GM12873 (cell line): ENCODE measurements around the gene IL4I1.

ENCODE experiments used
- CTCF ChIP-seq: IDR thresholded peaks from 2 replicates; pipeline ENCODE4 v1.5.1; 2012; ENCODE audit warnings: low read depth, mild to moderate bottlenecking, moderate library complexity, low read length, control low read depth; ENCODE audit not compliant: insufficient read depth; ENCODE audit errors: missing control alignments

The IL4I1 gene

GRCh38 chr19:49929121-49929610 lies 32.5 kb upstream of the IL4I1 start, which contains the start of the genes ATF5 and NUP62:
Gene ATF5, plus strand, starts transcription at chr19:49929205. Its CDS starts 1,646 bp downstream, at chr19:49930851.
Gene NUP62, minus strand, starts transcription at chr19:49929504. Its CDS starts 19,697 bp downstream, at chr19:49909807.
- TF ChIP-seq CTCF, result no peak

GRCh38 chr19:49927526-49928264 lies 31.0 kb upstream of the IL4I1 start:
- TF ChIP-seq CTCF, result no peak

- TF ChIP-seq CTCF, result no peak
These were observed 29.8 kb upstream of the IL4I1 start for GRCh38 chr19:49926515-49926914.

GRCh38 chr19:49925486-49925885 lies 28.8 kb upstream of the IL4I1 start:
- no peak for TF ChIP-seq CTCF

GRCh38 chr19:49924004-49924880 lies 27.6 kb upstream of the IL4I1 start:
- no peak for TF ChIP-seq CTCF

- TF ChIP-seq CTCF, result no peak
These were observed 26.6 kb upstream of the IL4I1 start for GRCh38 chr19:49923055-49924003.
